ENCODE data around the gene ZSWIM4.

ZSWIM4 gene

GRCh38 chr19:13842291-13843103 is 47.3 kb downstream of the ZSWIM4 start:
- no peak for DNase-seq (ENCODE audit: extremely low read depth, low read depth)
- TF ChIP-seq CTCF (IDR thresholded peaks at IDR 0.05; ENCODE audit: low read depth, low read length): no peak; the same call in 1 of the 2 replicates

- DNase-seq (ENCODE audit: extremely low read depth, low read depth): no peak
- no peak for TF ChIP-seq CTCF (IDR thresholded peaks at IDR 0.05; ENCODE audit: low read depth, low read length)
These were observed 48.1 kb downstream of the ZSWIM4 start for GRCh38 chr19:13843104-13843921.

GRCh38 chr19:13844130-13844631 is 48.9 kb downstream of the ZSWIM4 start:
- TF ChIP-seq CTCF (IDR thresholded peaks at IDR 0.05; ENCODE audit: low read depth, low read length): no peak
- no peak for DNase-seq (ENCODE audit: extremely low read depth, low read depth)

GRCh38 chr19:13846557-13847406 is 51.5 kb downstream of the ZSWIM4 start:
- peak; percentile 78 for DNase-seq (ENCODE audit: extremely low read depth, low read depth)
- TF ChIP-seq CTCF (IDR thresholded peaks at IDR 0.05; ENCODE audit: low read depth, low read length): no peak

- TF ChIP-seq CTCF (IDR thresholded peaks at IDR 0.05; ENCODE audit: low read depth, low read length): no peak; the same call in 1 of the 2 replicates
- DNase-seq (ENCODE audit: extremely low read depth, low read depth): peak; percentile 89
These were observed 52.4 kb downstream of the ZSWIM4 start for GRCh38 chr19:13847407-13848339.

GRCh38 chr19:13848340-13848677 is 53.1 kb downstream of the ZSWIM4 start:
- no peak for TF ChIP-seq CTCF (IDR thresholded peaks at IDR 0.05; ENCODE audit: low read depth, low read length)
- no peak for DNase-seq (ENCODE audit: extremely low read depth, low read depth)
